Ishikawa (cell line): Measurements from ENCODE around the gene MTX1.

ENCODE experiments used
- EP300 ChIP-seq: IDR thresholded peaks from 2 replicates; pipeline ENCODE4 v1.6.1; 2012; ENCODE audit warnings: borderline replicate concordance
- TEAD4 ChIP-seq: IDR thresholded peaks from 2 replicates; pipeline ENCODE4 v1.6.1; 2012
- YY1 ChIP-seq: IDR thresholded peaks from 2 replicates; pipeline ENCODE4 v1.6.1; 2012; ENCODE audit warnings: low read depth
- TF ChIP-seq, protein P1 (sequence below): IDR thresholded peaks from 2 replicates; pipeline ENCODE4 v1.6.1; 2012; ENCODE audit warnings: low read depth, mild to moderate bottlenecking
- TF ChIP-seq, protein P2 (sequence below): IDR thresholded peaks from 2 replicates; pipeline ENCODE4 v1.6.1; 2012

GRCh38 chr1:155227261-155228095 is 19.0 kb downstream of the MTX1 start:
- 0 out of 2 replicates have a peak, but pooled peaks have one; percentile 16 for TF ChIP-seq TEAD4
- TF ChIP-seq YY1: no peak
- TF ChIP-seq, protein P1, sequence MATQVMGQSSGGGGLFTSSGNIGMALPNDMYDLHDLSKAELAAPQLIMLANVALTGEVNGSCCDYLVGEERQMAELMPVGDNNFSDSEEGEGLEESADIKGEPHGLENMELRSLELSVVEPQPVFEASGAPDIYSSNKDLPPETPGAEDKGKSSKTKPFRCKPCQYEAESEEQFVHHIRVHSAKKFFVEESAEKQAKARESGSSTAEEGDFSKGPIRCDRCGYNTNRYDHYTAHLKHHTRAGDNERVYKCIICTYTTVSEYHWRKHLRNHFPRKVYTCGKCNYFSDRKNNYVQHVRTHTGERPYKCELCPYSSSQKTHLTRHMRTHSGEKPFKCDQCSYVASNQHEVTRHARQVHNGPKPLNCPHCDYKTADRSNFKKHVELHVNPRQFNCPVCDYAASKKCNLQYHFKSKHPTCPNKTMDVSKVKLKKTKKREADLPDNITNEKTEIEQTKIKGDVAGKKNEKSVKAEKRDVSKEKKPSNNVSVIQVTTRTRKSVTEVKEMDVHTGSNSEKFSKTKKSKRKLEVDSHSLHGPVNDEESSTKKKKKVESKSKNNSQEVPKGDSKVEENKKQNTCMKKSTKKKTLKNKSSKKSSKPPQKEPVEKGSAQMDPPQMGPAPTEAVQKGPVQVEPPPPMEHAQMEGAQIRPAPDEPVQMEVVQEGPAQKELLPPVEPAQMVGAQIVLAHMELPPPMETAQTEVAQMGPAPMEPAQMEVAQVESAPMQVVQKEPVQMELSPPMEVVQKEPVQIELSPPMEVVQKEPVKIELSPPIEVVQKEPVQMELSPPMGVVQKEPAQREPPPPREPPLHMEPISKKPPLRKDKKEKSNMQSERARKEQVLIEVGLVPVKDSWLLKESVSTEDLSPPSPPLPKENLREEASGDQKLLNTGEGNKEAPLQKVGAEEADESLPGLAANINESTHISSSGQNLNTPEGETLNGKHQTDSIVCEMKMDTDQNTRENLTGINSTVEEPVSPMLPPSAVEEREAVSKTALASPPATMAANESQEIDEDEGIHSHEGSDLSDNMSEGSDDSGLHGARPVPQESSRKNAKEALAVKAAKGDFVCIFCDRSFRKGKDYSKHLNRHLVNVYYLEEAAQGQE: no peak
- TF ChIP-seq, protein P2, sequence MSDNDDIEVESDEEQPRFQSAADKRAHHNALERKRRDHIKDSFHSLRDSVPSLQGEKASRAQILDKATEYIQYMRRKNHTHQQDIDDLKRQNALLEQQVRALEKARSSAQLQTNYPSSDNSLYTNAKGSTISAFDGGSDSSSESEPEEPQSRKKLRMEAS: peak; percentile 87; the same call in 1 of the 2 replicates
- no peak for TF ChIP-seq EP300
